Tibial nerve (tissue), 4 donors: ENCODE measurements around the gene TSPAN7. TPM values are rescaled to one million over a fixed set of nuclear protein-coding genes. Genes with fewer than 3 reads are reported as not detected.

ENCODE experiments used
- DNase-seq, 2 donors: peaks; one replicate each; pipeline ENCODE4 v3.0.0-alpha.2; 2019; ENCODE audit warnings: low spot score in 2 of 2
- H3K27ac ChIP-seq, 4 donors: fragments of 200-600 bp; sonication (generic) in 3 of 4; one replicate each; pipeline ENCODE4 v1.5.1; 2017 to 2019; ENCODE audit warnings: mild to moderate bottlenecking in 1 of 4
- H3K27me3 ChIP-seq, 2 donors: fragments of 200-600 bp; sonication (generic) in 1 of 2; one replicate each; pipeline versions ENCODE4 v1.5.1 to v1.6.0; 2017 to 2019
- H3K36me3 ChIP-seq, 3 donors: fragments of 200-600 bp; sonication (generic); one replicate each; pipeline ENCODE4 v1.5.1; 2018 to 2019
- H3K4me1 ChIP-seq, 4 donors: fragments of 200-600 bp; sonication (generic) in 3 of 4; one replicate each; pipeline ENCODE4 v1.5.1; 2017 to 2019
- H3K4me3 ChIP-seq, 4 donors: fragments of 200-600 bp; sonication (generic) in 3 of 4; one replicate each; pipeline ENCODE4 v1.5.1; 2017 to 2019; ENCODE audit warnings: mild to moderate bottlenecking in 1 of 4, moderate library complexity in 1 of 4
- H3K9me3 ChIP-seq, 4 donors: fragments of 200-600 bp; sonication (generic) in 3 of 4; one replicate each; pipeline ENCODE4 v1.5.1; 2017 to 2019
- EP300 ChIP-seq, 2 donors: sonication (generic); formaldehyde crosslinking; IDR thresholded peaks; one replicate each; pipeline ENCODE4 v1.6.1; 2017; ENCODE audit warnings: antibody characterized with exemption in 2 of 2, mild to moderate bottlenecking in 1 of 2
- POLR2A ChIP-seq, 2 donors: fragments of 450-650 bp; IDR thresholded peaks; one replicate each; pipeline ENCODE4 v1.6.1; 2017; ENCODE audit warnings: antibody characterized with exemption in 2 of 2, mild to moderate bottlenecking in 2 of 2, moderate library complexity in 2 of 2
- WGBS, 2 donors: methylation state at CpG; one replicate each; pipeline ENCODE4 v1.1.5; 2018; 5-methylcytosine and 5-hydroxymethylcytosine counted together
- total RNA-seq, 4 donors: library from RNA; depleted of rRNA; stranded (reverse); fragments of >200 nt; gene quantifications; one replicate each; pipeline ENCODE4 v1.1.0, GENCODE V29; 2016
- TF ChIP-seq, protein P1 (sequence below), 5 experiments: fragments of 200-600 bp in 3 of 5; fragments of 450-650 bp in 2 of 5; sonication (generic) in 3 of 5; IDR thresholded peaks; one replicate each; pipeline ENCODE4 v1.5.1; 2016 to 2019; ENCODE audit warnings: antibody characterized with exemption in 5 of 5, mild to moderate bottlenecking in 3 of 5, moderate library complexity in 2 of 5

TSPAN7 gene
- total RNA-seq, 4 donors from 2014 or later, result 28.5 to 68.2 (median 40.5) TPM

DNA sequence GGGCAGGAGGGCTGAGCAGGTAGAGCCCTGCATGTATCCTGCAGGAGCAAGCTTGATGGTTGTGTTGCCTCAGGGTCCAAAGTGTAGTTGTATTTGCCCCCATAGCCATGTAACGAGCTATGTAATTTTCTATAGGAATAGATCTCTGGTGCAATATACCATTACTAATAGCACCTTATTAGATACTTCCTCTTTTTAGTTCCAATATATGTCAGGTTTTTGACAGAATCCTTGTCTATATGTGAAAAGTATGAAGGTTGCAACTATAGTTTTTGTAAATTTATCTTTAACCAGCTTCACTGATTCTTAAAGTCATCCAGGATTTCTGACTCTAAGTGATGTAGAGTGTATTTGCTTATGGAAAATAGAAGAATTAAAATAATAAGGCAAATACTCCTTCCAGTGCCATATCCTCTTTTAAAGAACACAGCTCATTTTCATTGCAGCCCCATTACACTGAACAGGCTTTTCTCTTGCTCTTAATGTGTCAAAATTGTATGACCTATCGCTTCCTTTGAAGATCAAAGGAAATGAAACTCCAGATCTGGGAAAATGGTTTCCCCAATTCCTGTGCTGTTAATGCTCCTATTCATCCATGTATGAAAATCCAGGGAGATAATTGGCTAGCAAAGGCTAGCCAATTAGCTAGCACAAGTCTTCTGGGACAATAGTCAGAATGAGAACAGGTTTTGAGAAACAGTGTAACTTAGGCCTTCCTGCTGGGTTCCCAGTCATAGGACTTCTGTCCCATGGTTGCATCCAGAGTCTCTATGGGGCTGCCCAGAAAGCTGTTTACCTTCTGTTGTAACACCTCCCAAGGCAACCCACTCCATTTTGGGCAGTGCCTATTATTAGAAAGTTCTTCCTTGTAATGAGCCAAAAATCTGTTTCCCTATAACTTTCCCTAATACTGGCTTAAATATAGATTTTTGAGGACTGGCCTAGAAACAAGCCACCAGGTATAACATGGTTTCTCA lies 90.6 kb downstream of the TSPAN7 start:
- Histone ChIP-seq H3K9me3 (no peaks in the 10 kb centered on the region), H3K27me3 (peaks cover 0 to 3% of the 10 kb centered on the region in 2 donors), H3K36me3 (no peaks in the 10 kb centered on the region), H3K4me3 (no peak overlapping the region), H3K4me1 (no peaks in the 10 kb centered on the region), H3K27ac (no peak overlapping the region)
- DNase-seq, result no peak
- TF ChIP-seq POLR2A (IDR thresholded peaks at IDR 0.05) (no peak), EP300 (IDR thresholded peaks at IDR 0.05) (no peak)
- TF ChIP-seq, protein P1, sequence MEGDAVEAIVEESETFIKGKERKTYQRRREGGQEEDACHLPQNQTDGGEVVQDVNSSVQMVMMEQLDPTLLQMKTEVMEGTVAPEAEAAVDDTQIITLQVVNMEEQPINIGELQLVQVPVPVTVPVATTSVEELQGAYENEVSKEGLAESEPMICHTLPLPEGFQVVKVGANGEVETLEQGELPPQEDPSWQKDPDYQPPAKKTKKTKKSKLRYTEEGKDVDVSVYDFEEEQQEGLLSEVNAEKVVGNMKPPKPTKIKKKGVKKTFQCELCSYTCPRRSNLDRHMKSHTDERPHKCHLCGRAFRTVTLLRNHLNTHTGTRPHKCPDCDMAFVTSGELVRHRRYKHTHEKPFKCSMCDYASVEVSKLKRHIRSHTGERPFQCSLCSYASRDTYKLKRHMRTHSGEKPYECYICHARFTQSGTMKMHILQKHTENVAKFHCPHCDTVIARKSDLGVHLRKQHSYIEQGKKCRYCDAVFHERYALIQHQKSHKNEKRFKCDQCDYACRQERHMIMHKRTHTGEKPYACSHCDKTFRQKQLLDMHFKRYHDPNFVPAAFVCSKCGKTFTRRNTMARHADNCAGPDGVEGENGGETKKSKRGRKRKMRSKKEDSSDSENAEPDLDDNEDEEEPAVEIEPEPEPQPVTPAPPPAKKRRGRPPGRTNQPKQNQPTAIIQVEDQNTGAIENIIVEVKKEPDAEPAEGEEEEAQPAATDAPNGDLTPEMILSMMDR (IDR thresholded peaks at IDR 0.05), result no peak
- 86 to 88% methylated on average over 2 of the region's 2 CpGs for WGBS, 2 donors

DNA sequence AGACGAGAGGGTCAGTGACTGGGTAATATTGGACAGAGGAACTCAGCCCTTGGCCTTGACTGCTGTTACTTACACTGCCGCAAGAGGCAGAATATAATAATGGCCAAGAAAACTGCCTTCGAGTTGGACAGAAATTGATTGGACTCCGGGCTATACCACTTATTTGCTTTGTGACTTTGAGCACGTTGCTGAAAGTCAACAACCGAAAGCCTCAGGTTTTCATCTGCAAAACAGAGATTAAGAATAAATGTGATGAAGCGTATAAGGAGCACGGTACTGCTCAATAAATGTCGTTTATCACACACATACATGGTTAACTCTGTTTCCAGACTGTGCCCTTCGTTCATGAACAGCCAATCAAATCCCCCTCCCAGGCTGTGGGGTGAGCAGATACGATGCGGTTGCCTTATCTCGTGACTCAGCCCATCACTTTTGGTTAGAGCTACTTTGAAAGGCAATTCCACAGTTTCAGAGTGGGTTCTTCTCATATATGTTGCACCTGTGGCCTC lies 91.6 kb downstream of the TSPAN7 start:
- no peak overlapping the region for H3K27ac ChIP-seq
- 81 to 94% methylated on average over 13 of the region's 13 CpGs for WGBS, 2 donors
- peaks cover 0 to 3% of the 10 kb centered on the region in 2 donors for H3K27me3 ChIP-seq
- DNase-seq, result no peak
- no peaks in the 10 kb centered on the region for H3K4me1 ChIP-seq
- H3K9me3 ChIP-seq, result no peaks in the 10 kb centered on the region
- no peak overlapping the region for H3K4me3 ChIP-seq
- H3K36me3 ChIP-seq, result no peaks in the 10 kb centered on the region
- no peak for TF ChIP-seq POLR2A (IDR thresholded peaks at IDR 0.05)
- TF ChIP-seq EP300 (IDR thresholded peaks at IDR 0.05), result no peak
- TF ChIP-seq, protein P1 (IDR thresholded peaks at IDR 0.05), result no peak

DNA sequence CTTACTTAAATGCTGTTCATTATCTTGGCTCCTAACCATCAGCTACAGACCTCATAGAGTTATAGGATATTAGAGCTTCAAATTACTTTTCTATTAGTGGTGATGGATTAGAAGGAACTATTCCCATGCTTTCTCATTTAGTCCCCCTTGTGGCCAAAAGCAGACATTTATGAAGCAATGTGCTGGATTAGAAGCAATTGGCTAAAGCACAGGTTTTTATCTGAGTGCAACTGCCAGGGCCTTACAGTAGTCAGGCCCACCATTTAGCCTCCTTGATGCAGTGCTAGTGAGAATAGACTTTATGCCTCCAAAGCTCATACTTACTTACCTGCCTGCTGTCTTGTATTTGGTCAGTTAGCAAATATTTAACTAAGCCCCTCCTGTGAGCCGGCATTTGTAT lies 93.0 kb downstream of the TSPAN7 start:
- H3K27me3 ChIP-seq, result peaks cover 0 to 3% of the 10 kb centered on the region in 2 donors
- H3K4me1 ChIP-seq, result no peaks in the 10 kb centered on the region
- no peaks in the 10 kb centered on the region for H3K9me3 ChIP-seq
- 88 to 93% methylated on average over 1 of the region's 1 CpG for WGBS, 2 donors
- H3K4me3 ChIP-seq, result no peak overlapping the region
- no peaks in the 10 kb centered on the region for H3K36me3 ChIP-seq
- peak in 1 of 2 donors; percentile 14 for DNase-seq
- H3K27ac ChIP-seq, result no peak overlapping the region
- TF ChIP-seq, protein P1 (IDR thresholded peaks at IDR 0.05), result peak in 4 of 5 experiments; percentile 15 to 49 (median 42)
- TF ChIP-seq POLR2A (IDR thresholded peaks at IDR 0.05) (no peak), EP300 (IDR thresholded peaks at IDR 0.05) (no peak)

DNA sequence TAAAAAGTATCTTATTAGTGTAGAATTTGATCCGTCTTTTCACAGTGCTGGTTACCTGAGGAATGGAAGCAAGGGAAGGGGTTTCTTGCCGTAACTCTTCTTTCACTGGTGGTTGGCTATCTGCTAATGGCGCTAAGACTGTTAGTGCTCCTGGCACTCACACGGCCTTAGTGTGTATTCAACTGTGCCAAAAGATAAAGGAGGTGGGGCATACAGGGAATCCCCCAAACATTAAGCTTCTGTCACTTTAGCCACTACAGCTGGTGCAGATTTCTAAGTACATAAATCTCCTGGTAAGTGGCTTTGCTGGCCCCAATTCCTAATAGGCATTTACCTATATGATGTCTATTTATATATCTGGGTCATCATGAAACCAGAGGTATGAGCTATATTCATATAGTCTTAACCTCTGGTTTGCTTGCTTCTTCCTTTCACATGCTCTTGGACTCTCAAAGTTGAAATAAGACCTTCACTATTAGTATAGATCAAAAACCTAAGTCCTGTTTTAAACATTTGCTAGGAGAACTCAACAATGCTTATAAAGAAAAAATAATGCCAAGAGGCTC lies 95.1 kb downstream of the TSPAN7 start:
- Histone ChIP-seq H3K27me3 (peaks cover 0 to 3% of the 10 kb centered on the region in 2 donors), H3K36me3 (no peaks in the 10 kb centered on the region), H3K4me1 (no peaks in the 10 kb centered on the region), H3K9me3 (no peaks in the 10 kb centered on the region), H3K4me3 (no peak overlapping the region), H3K27ac (no peak overlapping the region)
- no peak for DNase-seq
- TF ChIP-seq POLR2A (IDR thresholded peaks at IDR 0.05) (no peak), EP300 (IDR thresholded peaks at IDR 0.05) (no peak)
- TF ChIP-seq, protein P1 (IDR thresholded peaks at IDR 0.05), result no peak
- 73 to 94% methylated on average over 4 of the region's 4 CpGs for WGBS, 2 donors

DNA sequence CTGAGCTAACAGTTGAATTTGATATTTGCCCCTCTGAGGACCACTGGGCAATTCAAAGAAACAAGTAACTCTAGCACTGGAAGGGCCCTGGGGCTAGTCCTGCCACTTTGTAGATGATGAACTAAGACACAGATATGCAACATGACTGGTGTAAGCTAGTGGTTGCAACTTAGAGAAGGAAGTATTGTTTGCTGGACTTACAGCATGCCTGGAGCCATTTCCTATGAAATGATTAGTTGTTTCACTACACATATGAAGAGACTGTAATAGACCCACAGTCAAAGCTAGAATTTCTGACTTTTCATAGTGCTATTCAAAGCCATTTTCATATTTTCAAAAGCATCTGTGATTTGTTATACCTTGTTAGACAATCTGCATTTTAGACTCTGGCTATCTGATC lies 96.2 kb downstream of the TSPAN7 start:
- peaks cover 0 to 3% of the 10 kb centered on the region in 2 donors for H3K27me3 ChIP-seq
- no peaks in the 10 kb centered on the region for H3K36me3 ChIP-seq

More for the DNA sequence above, 96.2 kb downstream of the TSPAN7 start:
- H3K4me3 ChIP-seq, result no peak overlapping the region
- TF ChIP-seq POLR2A (IDR thresholded peaks at IDR 0.05), result no peak
- TF ChIP-seq, protein P1 (IDR thresholded peaks at IDR 0.05), result no peak
- TF ChIP-seq EP300 (IDR thresholded peaks at IDR 0.05), result no peak
- H3K27ac ChIP-seq, result no peak overlapping the region
- no peak for DNase-seq
- H3K4me1 ChIP-seq, result no peaks in the 10 kb centered on the region
- no peaks in the 10 kb centered on the region for H3K9me3 ChIP-seq
